ENCODE data around the gene SPART. TPM values are rescaled to one million over a fixed set of nuclear protein-coding genes. Genes with fewer than 3 reads are reported as not detected.
"Not testable (repeated sequence)": the region's sequence is repeated elsewhere in the genome, so short reads cannot be mapped to it uniquely, and the experiment has no call there.

Gene SPART
- total RNA-seq, 1 experiment from 2014 or later = 23.3 TPM

GRCh38 chr13:36325912-36326311 lies 20.3 kb downstream of the SPART start:
- no peaks in the 10 kb centered on the region for H3K79me2 ChIP-seq (ENCODE audit: low read length)
- intact Hi-C loops (cut with micrococcal nuclease) = no loop called here
- H3K9me2 ChIP-seq (replicated peaks; ENCODE audit: low read length) = no peaks in the 10 kb centered on the region
- no peaks in the 10 kb centered on the region for H3K27me3 ChIP-seq (ENCODE audit: low read length)
- no peak for ATAC-seq
- no peak overlapping the region for H2AFZ ChIP-seq (ENCODE audit: low read length)
- H3K9me3 ChIP-seq (ENCODE audit: low read length) = no peaks in the 10 kb centered on the region
- TF ChIP-seq EZH2 (IDR thresholded peaks at IDR 0.05; ENCODE audit: low read length, unreplicated experiment) (no peak), EZH2phosphoT487 (IDR thresholded peaks at IDR 0.05; ENCODE audit: borderline replicate concordance, low read length) (no peak)
- TF ChIP-seq, protein P1, sequence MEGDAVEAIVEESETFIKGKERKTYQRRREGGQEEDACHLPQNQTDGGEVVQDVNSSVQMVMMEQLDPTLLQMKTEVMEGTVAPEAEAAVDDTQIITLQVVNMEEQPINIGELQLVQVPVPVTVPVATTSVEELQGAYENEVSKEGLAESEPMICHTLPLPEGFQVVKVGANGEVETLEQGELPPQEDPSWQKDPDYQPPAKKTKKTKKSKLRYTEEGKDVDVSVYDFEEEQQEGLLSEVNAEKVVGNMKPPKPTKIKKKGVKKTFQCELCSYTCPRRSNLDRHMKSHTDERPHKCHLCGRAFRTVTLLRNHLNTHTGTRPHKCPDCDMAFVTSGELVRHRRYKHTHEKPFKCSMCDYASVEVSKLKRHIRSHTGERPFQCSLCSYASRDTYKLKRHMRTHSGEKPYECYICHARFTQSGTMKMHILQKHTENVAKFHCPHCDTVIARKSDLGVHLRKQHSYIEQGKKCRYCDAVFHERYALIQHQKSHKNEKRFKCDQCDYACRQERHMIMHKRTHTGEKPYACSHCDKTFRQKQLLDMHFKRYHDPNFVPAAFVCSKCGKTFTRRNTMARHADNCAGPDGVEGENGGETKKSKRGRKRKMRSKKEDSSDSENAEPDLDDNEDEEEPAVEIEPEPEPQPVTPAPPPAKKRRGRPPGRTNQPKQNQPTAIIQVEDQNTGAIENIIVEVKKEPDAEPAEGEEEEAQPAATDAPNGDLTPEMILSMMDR (conservative IDR thresholded peaks at IDR 0.05; ENCODE audit: low read depth, low read length) = no peak
- H3K27ac ChIP-seq (ENCODE audit: low read length) = no peak overlapping the region
- H3K36me3 ChIP-seq (ENCODE audit: low read depth, low read length) = peaks cover 10% of the 10 kb centered on the region
- no peak overlapping the region for H3K4me3 ChIP-seq (ENCODE audit: low read length)
- no peaks in the 10 kb centered on the region for H4K20me1 ChIP-seq (ENCODE audit: low read length)
- H3F3A ChIP-seq (ENCODE audit: low read length, unreplicated experiment) = peaks cover 3% of the 10 kb centered on the region
- POLR2A ChIA-PET (ENCODE audit: unreplicated experiment) = no interaction called here
- peaks cover 19% of the 10 kb centered on the region for H3K4me1 ChIP-seq (ENCODE audit: insufficient read depth, low read length)
- H3K4me2 ChIP-seq (ENCODE audit: low read length) = no peak overlapping the region
- no peak overlapping the region for H3K9ac ChIP-seq (ENCODE audit: low read length)
- CTCF ChIA-PET = no interaction called here
- no TSS peak for BruUV-seq (replicated peaks)
- DNase-seq = no peak

DNA sequence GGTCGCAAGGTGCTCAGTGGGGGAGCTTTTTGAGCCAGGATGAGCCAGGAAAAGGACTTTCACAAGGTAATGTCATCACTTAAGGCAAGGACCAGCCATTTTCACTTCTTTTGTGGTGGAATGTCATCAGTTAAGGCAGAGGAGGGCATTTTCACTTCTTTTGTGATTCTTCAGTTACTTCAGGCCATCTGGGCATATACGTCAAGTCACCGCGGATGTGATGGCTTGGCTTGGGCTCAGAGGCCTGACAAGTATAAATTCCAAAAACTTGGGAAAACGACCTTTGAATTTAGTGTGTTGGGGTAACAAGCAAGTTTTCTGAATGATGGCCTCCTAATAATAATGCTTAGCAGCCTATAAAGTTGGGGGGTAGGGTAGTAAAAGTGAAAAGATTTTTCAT lies 21.3 kb downstream of the SPART start:
- BruUV-seq (replicated peaks); CTCF ChIA-PET; POLR2A ChIA-PET (ENCODE audit: unreplicated experiment): not testable (repeated sequence)

GRCh38 chr13:36323951-36324566 lies 22.1 kb downstream of the SPART start:
- H3K27me3 ChIP-seq (ENCODE audit: low read length) = no peaks in the 10 kb centered on the region
- peaks cover 3% of the 10 kb centered on the region for H3F3A ChIP-seq (ENCODE audit: low read length, unreplicated experiment)
- ChIA-PET POLR2A (ENCODE audit: unreplicated experiment) (no interaction called here), CTCF (interaction anchor here (0.6 to 1.0 kb wide), 2 partner anchors 23 to 659 kb away, joined by 3 to 4 read pairs; no protein-coding TSS in a partner anchor)
- no peaks in the 10 kb centered on the region for H4K20me1 ChIP-seq (ENCODE audit: low read length)
- H3K4me1 ChIP-seq (ENCODE audit: insufficient read depth, low read length) = peaks cover 19% of the 10 kb centered on the region
- TF ChIP-seq, protein P1 (conservative IDR thresholded peaks at IDR 0.05; ENCODE audit: low read depth, low read length) = no peak
- TF ChIP-seq EZH2phosphoT487 (IDR thresholded peaks at IDR 0.05; ENCODE audit: borderline replicate concordance, low read length) = no peak
- TF ChIP-seq EZH2 (IDR thresholded peaks at IDR 0.05; ENCODE audit: low read length, unreplicated experiment) = no peak
- H3K9me2 ChIP-seq (replicated peaks; ENCODE audit: low read length) = no peaks in the 10 kb centered on the region
- DNase-seq (peak; percentile 76), ATAC-seq (peak; percentile 77)
- peaks cover 8% of the 10 kb centered on the region for H3K36me3 ChIP-seq (ENCODE audit: low read depth, low read length)
- H3K9me3 ChIP-seq (ENCODE audit: low read length) = no peaks in the 10 kb centered on the region
- H2AFZ ChIP-seq (ENCODE audit: low read length) = no peak overlapping the region
- H3K4me3 ChIP-seq (ENCODE audit: low read length) = peak overlapping the region; percentile 26; the same call in 1 of the 2 replicates
- peak overlapping the region; percentile 98 for H3K27ac ChIP-seq (ENCODE audit: low read length)
- no TSS peak for BruUV-seq (replicated peaks)
- intact Hi-C loops (cut with micrococcal nuclease) = no loop called here
- H3K4me2 ChIP-seq (ENCODE audit: low read length) = peak overlapping the region; percentile 75
- peak overlapping the region; percentile 65 for H3K9ac ChIP-seq (ENCODE audit: low read length)
- H3K79me2 ChIP-seq (ENCODE audit: low read length) = no peaks in the 10 kb centered on the region

More for the DNA sequence above, 21.3 kb downstream of the SPART start:
- intact Hi-C loops (cut with micrococcal nuclease); H3K4me3 ChIP-seq (ENCODE audit: low read length); H4K20me1 ChIP-seq (ENCODE audit: low read length); ATAC-seq; H2AFZ ChIP-seq (ENCODE audit: low read length); H3K27me3 ChIP-seq (ENCODE audit: low read length); DNase-seq; H3F3A ChIP-seq (ENCODE audit: low read length, unreplicated experiment); H3K9me2 ChIP-seq (replicated peaks; ENCODE audit: low read length); H3K9ac ChIP-seq (ENCODE audit: low read length); H3K9me3 ChIP-seq (ENCODE audit: low read length); H3K36me3 ChIP-seq (ENCODE audit: low read depth, low read length); H3K79me2 ChIP-seq (ENCODE audit: low read length); H3K4me2 ChIP-seq (ENCODE audit: low read length): not testable (repeated sequence)
- Histone ChIP-seq H3K27ac (ENCODE audit: low read length) (peak overlapping the region; percentile 98), H3K4me1 (ENCODE audit: insufficient read depth, low read length) (peaks cover 19% of the 10 kb centered on the region)

Data from PC-3 (cell line).